HCT116 (cell line): Measurements from ENCODE around the gene CDH9. TPM values are rescaled to one million over a fixed set of nuclear protein-coding genes. Genes with fewer than 3 reads are reported as not detected.

Experiments used
- ATAC-seq: fragments of 200-7000 bp; cut with Tn5 transposase; 2 replicates; pipeline ENCODE4 v1.9.1; 2020; ENCODE audit warnings: mild to moderate bottlenecking, moderate library complexity
- BruUV-seq: library from RNA; stranded (reverse); fragments of 400-500 nt; replicated peaks from 2 replicates; lab custom pipeline; 2021; lab: Mats Ljungman, UMichigan
- CTCF ChIA-PET: fragments of 300-600 bp; sonication (Branson Sonifier 250); formaldehyde crosslinking; loops from one replicate; lab custom pipeline; 2021; ENCODE audit warnings: antibody characterized with exemption; lab: Charles Lee
- POLR2A ChIA-PET: fragments of 300-600, 350-600 bp; sonication (Branson Sonifier 250); formaldehyde crosslinking; loops from one replicate; lab custom pipeline; 2021; ENCODE audit warnings: antibody characterized with exemption; lab: Charles Lee
- RAD21 ChIA-PET, 2 experiments: fragments of 300-600 bp; sonication (Branson Sonifier 250); formaldehyde crosslinking; loops; one replicate each; lab custom pipeline; 2023; ENCODE audit warnings: low total read pairs in 2 of 2; ENCODE audit not compliant: uncharacterized antibody in 2 of 2, unreplicated experiment in 2 of 2, low non-redundant PET in 1 of 2; lab: Charles Lee
- DNase-seq: peaks from one replicate; pipeline ENCODE4 v3.0.0-alpha.2; 2010; ENCODE audit warnings: low read depth, low spot score
- H2AFZ ChIP-seq: fragments of 200-600 bp; shearing (Covaris generic), sonication (generic); 2 replicates; pipeline ENCODE4 v1.6.1; 2017; ENCODE audit warnings: low read depth, mixed run types, mixed read lengths, antibody characterized with exemption, low read length; ENCODE audit not compliant: poor library complexity, severe bottlenecking
- H3K27ac ChIP-seq: 2 replicates; pipeline ENCODE4 v1.5.1; 2012; ENCODE audit warnings: low read depth, low read length
- H3K27me3 ChIP-seq: fragments of 200-600 bp; sonication (generic); 2 replicates; pipeline ENCODE4 v1.6.1; 2016; ENCODE audit warnings: mixed run types, low read length, mixed read lengths; ENCODE audit not compliant: insufficient read depth
- H3K36me3 ChIP-seq, 2 experiments: fragments of 200-500 bp in 1 of 2; fragments of 200-600 bp in 1 of 2; sonication (Bioruptor generic) in 1 of 2; sonication (generic) in 1 of 2; 2 replicates each; pipeline versions ENCODE4 v1.5.1 to v1.6.1; 2014 to 2016; ENCODE audit warnings: low read length in 2 of 2, inconsistent platforms in 1 of 2, mixed read lengths in 1 of 2, mixed run types in 1 of 2; ENCODE audit not compliant: insufficient read depth in 2 of 2, control insufficient read depth in 1 of 2
- H3K4me1 ChIP-seq, 2 experiments: fragments of 200-600 bp in 1 of 2; sonication (generic) in 1 of 2; 2 replicates each; pipeline versions ENCODE4 v1.5.1 to v1.6.1; 2012 to 2017; ENCODE audit warnings: low read length in 2 of 2, inconsistent platforms in 1 of 2, mild to moderate bottlenecking in 1 of 2, mixed read lengths in 1 of 2, mixed run types in 1 of 2, moderate library complexity in 1 of 2; ENCODE audit not compliant: insufficient read depth in 2 of 2, control insufficient read depth in 1 of 2
- H3K4me2 ChIP-seq: fragments of 200-600 bp; sonication (generic); 2 replicates; pipeline ENCODE4 v1.6.1; 2017; ENCODE audit warnings: mixed run types, low read length, mixed read lengths
- H3K4me3 ChIP-seq, 2 experiments: fragments of 200-600 bp in 1 of 2; sonication (generic) in 1 of 2; replicated peaks in 1 of 2; 2 replicates each; pipeline ENCODE4 v1.5.1; 2011 to 2016; ENCODE audit warnings: low read length in 2 of 2, control low read depth in 1 of 2, low read depth in 1 of 2, mild to moderate bottlenecking in 1 of 2, mixed read lengths in 1 of 2, mixed run types in 1 of 2
- H3K79me2 ChIP-seq: fragments of 200-600 bp; sonication (generic); 2 replicates; pipeline ENCODE4 v1.6.1; 2017; ENCODE audit warnings: mild to moderate bottlenecking, mixed run types, low read length, moderate library complexity, mixed read lengths; ENCODE audit not compliant: insufficient read depth
- H3K9ac ChIP-seq: fragments of 200-600 bp; sonication (generic); 2 replicates; pipeline ENCODE4 v1.6.1; 2016; ENCODE audit warnings: low read length, mixed read lengths
- H3K9me2 ChIP-seq: fragments of 200-600 bp; sonication (generic), shearing (Covaris generic); 2 replicates; pipeline ENCODE4 v1.6.1; 2017; ENCODE audit warnings: mixed run types, mild to moderate bottlenecking, moderate library complexity; ENCODE audit not compliant: insufficient read depth
- H3K9me3 ChIP-seq, 2 experiments: fragments of 200-500 bp in 1 of 2; fragments of 200-600 bp in 1 of 2; sonication (Bioruptor generic) in 1 of 2; sonication (generic) in 1 of 2; 2 replicates each; pipeline ENCODE4 v1.6.1; 2014 to 2017; ENCODE audit warnings: low read length in 2 of 2, mixed read lengths in 2 of 2, inconsistent platforms in 1 of 2, low read depth in 1 of 2, mild to moderate bottlenecking in 1 of 2, mixed run types in 1 of 2, moderate library complexity in 1 of 2; ENCODE audit not compliant: control insufficient read depth in 1 of 2, insufficient read depth in 1 of 2
- H4K20me1 ChIP-seq: fragments of 200-600 bp; sonication (generic), shearing (Covaris generic); 2 replicates; pipeline ENCODE4 v1.6.1; 2017; ENCODE audit warnings: mixed run types, mild to moderate bottlenecking, moderate library complexity; ENCODE audit not compliant: insufficient read depth
- EGR1 ChIP-seq: IDR thresholded peaks from 2 replicates; pipeline ENCODE4 v1.6.1; 2012; ENCODE audit warnings: low read depth
- ELF1 ChIP-seq: IDR thresholded peaks from 2 replicates; pipeline ENCODE4 v1.6.1; 2012; ENCODE audit warnings: low read depth, borderline replicate concordance
- POLR2A ChIP-seq: IDR thresholded peaks from 2 replicates; pipeline ENCODE4 v1.7.0; 2011; ENCODE audit warnings: borderline replicate concordance; ENCODE audit not compliant: insufficient read depth, insufficient read length; ENCODE audit errors: extremely low read depth
- SP1 ChIP-seq: IDR thresholded peaks from 2 replicates; pipeline ENCODE4 v1.6.1; 2012; ENCODE audit warnings: low read depth
- ZFX ChIP-seq: fragments of 450-650 bp; IDR thresholded peaks from 2 replicates; pipeline ENCODE4 v1.6.1; 2017
- ZNF274 ChIP-seq: fragments of 200-500 bp; sonication (Bioruptor generic); IDR thresholded peaks from 2 replicates; pipeline ENCODE4 v1.6.1; 2014; ENCODE audit warnings: mild to moderate bottlenecking, low read depth, low read length, inconsistent platforms
- intact Hi-C: fragments of 100-400 bp; cut with micrococcal nuclease; formaldehyde crosslinking; loops from 2 replicates; pipeline ENCODE4 v1.10.0; 2022
- total RNA-seq: library from RNA; stranded (reverse); gene quantifications from one replicate; pipeline ENCODE4 v1.2.1, GENCODE V29; 2021; ENCODE audit not compliant: unreplicated experiment
- TF ChIP-seq, protein P1 (sequence below): IDR thresholded peaks from 2 replicates; pipeline ENCODE4 v1.6.1; 2012
- TF ChIP-seq, protein P2 (sequence below): IDR thresholded peaks from 2 replicates; pipeline ENCODE4 v1.6.1; 2012
- TF ChIP-seq, protein P3 (sequence below): IDR thresholded peaks from 2 replicates; pipeline ENCODE4 v1.6.1; 2012; ENCODE audit warnings: low read depth
- TF ChIP-seq, protein P4 (sequence below), 3 experiments: fragments of 200-600 bp in 1 of 3; sonication (generic) in 1 of 3; IDR thresholded peaks in 2 of 3; conservative IDR thresholded peaks in 1 of 3; 2 replicates each; pipeline ENCODE4 v1.5.1; 2012 to 2017; ENCODE audit warnings: low read depth in 2 of 3, low read length in 2 of 3, antibody characterized with exemption in 1 of 3, borderline replicate concordance in 1 of 3, control low read depth in 1 of 3, mild to moderate bottlenecking in 1 of 3, mixed read lengths in 1 of 3, mixed run types in 1 of 3, moderate library complexity in 1 of 3; ENCODE audit not compliant: insufficient read depth in 1 of 3

The CDH9 gene
- total RNA-seq, 1 experiment from 2014 or later = not detected

DNA sequence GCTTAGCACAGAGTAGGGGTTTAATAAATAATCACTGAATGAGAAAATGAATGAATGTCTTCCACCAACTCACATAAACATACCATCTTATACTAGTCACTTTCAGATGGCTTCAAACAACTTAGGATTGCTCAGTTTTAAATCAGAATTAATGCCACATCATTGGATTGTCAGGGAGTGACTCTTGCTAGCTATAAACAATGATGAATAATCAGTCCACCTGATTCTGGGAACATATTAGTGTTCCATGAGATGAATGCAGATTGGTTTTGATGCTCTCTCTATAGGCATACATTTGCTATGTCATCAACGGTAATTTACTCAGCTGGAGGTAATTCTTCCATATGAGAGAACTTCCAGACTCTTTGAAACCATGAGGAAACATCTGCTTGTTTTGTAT is 97.4 kb downstream of the CDH9 start:
- TF ChIP-seq, protein P1, sequence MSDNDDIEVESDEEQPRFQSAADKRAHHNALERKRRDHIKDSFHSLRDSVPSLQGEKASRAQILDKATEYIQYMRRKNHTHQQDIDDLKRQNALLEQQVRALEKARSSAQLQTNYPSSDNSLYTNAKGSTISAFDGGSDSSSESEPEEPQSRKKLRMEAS = no peak
- TF ChIP-seq EGR1 = no peak
- TF ChIP-seq ELF1 = no peak
- no peak for TF ChIP-seq ZFX
- no peak for TF ChIP-seq ZNF274
- TF ChIP-seq, protein P2, sequence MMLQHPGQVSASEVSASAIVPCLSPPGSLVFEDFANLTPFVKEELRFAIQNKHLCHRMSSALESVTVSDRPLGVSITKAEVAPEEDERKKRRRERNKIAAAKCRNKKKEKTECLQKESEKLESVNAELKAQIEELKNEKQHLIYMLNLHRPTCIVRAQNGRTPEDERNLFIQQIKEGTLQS = no peak
- TF ChIP-seq, protein P3, sequence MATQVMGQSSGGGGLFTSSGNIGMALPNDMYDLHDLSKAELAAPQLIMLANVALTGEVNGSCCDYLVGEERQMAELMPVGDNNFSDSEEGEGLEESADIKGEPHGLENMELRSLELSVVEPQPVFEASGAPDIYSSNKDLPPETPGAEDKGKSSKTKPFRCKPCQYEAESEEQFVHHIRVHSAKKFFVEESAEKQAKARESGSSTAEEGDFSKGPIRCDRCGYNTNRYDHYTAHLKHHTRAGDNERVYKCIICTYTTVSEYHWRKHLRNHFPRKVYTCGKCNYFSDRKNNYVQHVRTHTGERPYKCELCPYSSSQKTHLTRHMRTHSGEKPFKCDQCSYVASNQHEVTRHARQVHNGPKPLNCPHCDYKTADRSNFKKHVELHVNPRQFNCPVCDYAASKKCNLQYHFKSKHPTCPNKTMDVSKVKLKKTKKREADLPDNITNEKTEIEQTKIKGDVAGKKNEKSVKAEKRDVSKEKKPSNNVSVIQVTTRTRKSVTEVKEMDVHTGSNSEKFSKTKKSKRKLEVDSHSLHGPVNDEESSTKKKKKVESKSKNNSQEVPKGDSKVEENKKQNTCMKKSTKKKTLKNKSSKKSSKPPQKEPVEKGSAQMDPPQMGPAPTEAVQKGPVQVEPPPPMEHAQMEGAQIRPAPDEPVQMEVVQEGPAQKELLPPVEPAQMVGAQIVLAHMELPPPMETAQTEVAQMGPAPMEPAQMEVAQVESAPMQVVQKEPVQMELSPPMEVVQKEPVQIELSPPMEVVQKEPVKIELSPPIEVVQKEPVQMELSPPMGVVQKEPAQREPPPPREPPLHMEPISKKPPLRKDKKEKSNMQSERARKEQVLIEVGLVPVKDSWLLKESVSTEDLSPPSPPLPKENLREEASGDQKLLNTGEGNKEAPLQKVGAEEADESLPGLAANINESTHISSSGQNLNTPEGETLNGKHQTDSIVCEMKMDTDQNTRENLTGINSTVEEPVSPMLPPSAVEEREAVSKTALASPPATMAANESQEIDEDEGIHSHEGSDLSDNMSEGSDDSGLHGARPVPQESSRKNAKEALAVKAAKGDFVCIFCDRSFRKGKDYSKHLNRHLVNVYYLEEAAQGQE = no peak
- no peak for TF ChIP-seq SP1
- no peak for TF ChIP-seq POLR2A
- TF ChIP-seq, protein P4, sequence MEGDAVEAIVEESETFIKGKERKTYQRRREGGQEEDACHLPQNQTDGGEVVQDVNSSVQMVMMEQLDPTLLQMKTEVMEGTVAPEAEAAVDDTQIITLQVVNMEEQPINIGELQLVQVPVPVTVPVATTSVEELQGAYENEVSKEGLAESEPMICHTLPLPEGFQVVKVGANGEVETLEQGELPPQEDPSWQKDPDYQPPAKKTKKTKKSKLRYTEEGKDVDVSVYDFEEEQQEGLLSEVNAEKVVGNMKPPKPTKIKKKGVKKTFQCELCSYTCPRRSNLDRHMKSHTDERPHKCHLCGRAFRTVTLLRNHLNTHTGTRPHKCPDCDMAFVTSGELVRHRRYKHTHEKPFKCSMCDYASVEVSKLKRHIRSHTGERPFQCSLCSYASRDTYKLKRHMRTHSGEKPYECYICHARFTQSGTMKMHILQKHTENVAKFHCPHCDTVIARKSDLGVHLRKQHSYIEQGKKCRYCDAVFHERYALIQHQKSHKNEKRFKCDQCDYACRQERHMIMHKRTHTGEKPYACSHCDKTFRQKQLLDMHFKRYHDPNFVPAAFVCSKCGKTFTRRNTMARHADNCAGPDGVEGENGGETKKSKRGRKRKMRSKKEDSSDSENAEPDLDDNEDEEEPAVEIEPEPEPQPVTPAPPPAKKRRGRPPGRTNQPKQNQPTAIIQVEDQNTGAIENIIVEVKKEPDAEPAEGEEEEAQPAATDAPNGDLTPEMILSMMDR (IDR thresholded peaks at IDR 0.05 in 2 of 3, conservative IDR thresholded peaks at IDR 0.05 in 1 of 3; ENCODE audit: borderline replicate concordance in 1 of 3, insufficient read depth in 1 of 3, low read depth in 2 of 3, low read length in 2 of 3) = no peak
- TF ChIP-seq, all 23 proteins: peak for 0
- Histone ChIP-seq H3K27me3 (no peaks in the 10 kb centered on the region), H3K9me3 (peaks cover 9 to 11% of the 10 kb centered on the region in 2 experiments; a peak in 2 of 4 replicates), H4K20me1 (no peaks in the 10 kb centered on the region), H3K4me3 (no peak overlapping the region), H3K4me2 (no peak overlapping the region), H3K4me1 (no peaks in the 10 kb centered on the region), H3K79me2 (no peaks in the 10 kb centered on the region), H3K27ac (no peak overlapping the region), H3K9ac (no peak overlapping the region), H3K36me3 (no peaks in the 10 kb centered on the region), H3K9me2 (no peaks in the 10 kb centered on the region), H2AFZ (no peak overlapping the region)
- RAD21 ChIA-PET = no interaction called here
- CTCF ChIA-PET = no interaction called here
- no peak for DNase-seq
- no TSS peak for BruUV-seq
- intact Hi-C loops = no loop called here
- ATAC-seq = no peak
- POLR2A ChIA-PET = no interaction called here
